GM13977 (cell line): ENCODE data around the gene OLA1.

Experiments used
- DNase-seq: peaks from one replicate; pipeline ENCODE4 v3.0.0; 2012; ENCODE audit warnings: low spot score
- in situ Hi-C: fragments of 300-500 bp; cut with MboI; formaldehyde crosslinking; loops from one replicate; pipeline ENCODE4 v1.12.0; 2022; ENCODE audit warnings: low sequenced_read_pairs, low pct_unique_long_range_greater_than_20kb, mixed read lengths, inconsistent platforms; ENCODE audit not compliant: unreplicated experiment
- TF ChIP-seq, protein P1 (sequence below): IDR thresholded peaks from 2 replicates; pipeline ENCODE4 v1.5.1; 2012; ENCODE audit warnings: mild to moderate bottlenecking, control low read depth; ENCODE audit not compliant: insufficient read depth; ENCODE audit errors: extremely low read depth, missing control alignments

OLA1 gene

DNA sequence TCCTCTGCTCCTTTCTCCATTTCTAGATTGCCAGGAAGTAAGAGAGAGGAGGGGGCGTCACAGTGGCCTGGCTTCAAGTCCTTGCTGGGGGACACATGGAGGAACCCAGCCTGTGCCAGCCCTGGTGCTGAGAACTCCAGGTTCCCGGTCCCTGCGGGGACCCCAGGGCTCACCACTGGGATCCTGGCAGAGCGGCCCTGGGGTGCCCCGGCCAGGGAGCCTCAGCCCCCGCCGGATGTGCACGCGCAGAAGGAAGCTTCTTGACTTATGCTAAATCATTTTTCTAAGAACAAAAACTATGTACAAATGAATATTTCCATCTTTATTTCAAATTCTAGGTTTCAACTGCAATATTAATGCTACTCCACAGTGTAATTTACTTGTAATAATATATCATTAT lies 200.6 kb downstream of the OLA1 start:
- DNase-seq, result no peak
- in situ Hi-C loops, result no loop called here
- TF ChIP-seq, protein P1, sequence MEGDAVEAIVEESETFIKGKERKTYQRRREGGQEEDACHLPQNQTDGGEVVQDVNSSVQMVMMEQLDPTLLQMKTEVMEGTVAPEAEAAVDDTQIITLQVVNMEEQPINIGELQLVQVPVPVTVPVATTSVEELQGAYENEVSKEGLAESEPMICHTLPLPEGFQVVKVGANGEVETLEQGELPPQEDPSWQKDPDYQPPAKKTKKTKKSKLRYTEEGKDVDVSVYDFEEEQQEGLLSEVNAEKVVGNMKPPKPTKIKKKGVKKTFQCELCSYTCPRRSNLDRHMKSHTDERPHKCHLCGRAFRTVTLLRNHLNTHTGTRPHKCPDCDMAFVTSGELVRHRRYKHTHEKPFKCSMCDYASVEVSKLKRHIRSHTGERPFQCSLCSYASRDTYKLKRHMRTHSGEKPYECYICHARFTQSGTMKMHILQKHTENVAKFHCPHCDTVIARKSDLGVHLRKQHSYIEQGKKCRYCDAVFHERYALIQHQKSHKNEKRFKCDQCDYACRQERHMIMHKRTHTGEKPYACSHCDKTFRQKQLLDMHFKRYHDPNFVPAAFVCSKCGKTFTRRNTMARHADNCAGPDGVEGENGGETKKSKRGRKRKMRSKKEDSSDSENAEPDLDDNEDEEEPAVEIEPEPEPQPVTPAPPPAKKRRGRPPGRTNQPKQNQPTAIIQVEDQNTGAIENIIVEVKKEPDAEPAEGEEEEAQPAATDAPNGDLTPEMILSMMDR, result no peak

DNA sequence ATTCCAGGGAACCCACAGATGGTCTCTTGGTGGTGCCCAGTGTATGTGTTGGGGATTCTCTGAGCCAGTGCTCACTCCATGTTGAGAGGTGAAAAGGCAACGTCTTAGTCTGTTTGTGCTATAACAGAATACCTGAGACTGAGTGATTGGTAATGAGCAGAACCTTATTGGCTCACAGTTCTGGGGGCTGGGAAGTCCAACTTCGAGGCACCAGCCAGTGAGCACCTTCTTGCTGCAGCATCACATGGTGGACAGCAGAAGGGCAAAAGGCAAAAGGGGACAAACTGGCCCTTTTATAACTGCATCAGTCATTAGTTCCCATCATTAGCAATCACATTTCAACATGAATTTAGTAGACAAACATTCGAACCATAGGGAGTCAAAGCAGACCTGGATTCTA lies 202.2 kb downstream of the OLA1 start:
- in situ Hi-C loops, result no loop called here
- TF ChIP-seq, protein P1, result no peak
- DNase-seq, result no peak

DNA sequence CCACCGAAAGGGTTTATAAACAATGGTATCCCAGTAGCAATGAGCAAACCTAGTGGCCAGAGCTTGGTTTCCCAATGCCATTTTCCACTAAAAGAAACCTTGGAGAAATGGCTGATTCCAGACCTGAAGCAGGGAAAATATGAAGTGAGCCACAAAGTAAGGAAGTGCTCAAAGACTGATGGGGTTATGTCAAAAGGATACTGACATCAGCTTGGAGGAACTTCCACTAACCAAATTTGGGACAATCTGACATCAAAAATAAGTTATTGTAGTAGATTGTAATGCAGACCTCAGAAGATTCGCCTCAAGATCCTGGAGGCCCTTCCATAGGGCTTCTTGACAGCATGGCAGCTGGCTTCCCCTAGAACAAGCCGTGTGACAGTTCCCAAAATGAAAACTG lies 203.8 kb downstream of the OLA1 start:
- no peak for DNase-seq
- TF ChIP-seq, protein P1, result no peak
- in situ Hi-C loops, result no loop called here

DNA sequence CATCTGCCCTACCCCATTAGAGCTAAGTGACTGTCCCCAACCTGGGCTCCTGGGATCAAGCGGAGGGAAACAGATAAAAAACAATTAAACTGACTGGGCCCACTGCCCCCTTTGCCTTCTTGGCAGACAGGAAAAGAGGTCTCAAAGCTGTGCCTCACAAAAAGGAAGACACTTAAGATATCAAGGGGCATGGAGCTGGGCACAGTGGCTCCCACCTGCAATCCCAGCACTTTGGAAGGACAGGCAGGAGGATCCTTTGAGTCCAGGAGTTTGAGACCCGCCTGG lies 208.0 kb downstream of the OLA1 start:
- DNase-seq, result no peak
- in situ Hi-C loops, result no loop called here
- TF ChIP-seq, protein P1, result no peak

DNA sequence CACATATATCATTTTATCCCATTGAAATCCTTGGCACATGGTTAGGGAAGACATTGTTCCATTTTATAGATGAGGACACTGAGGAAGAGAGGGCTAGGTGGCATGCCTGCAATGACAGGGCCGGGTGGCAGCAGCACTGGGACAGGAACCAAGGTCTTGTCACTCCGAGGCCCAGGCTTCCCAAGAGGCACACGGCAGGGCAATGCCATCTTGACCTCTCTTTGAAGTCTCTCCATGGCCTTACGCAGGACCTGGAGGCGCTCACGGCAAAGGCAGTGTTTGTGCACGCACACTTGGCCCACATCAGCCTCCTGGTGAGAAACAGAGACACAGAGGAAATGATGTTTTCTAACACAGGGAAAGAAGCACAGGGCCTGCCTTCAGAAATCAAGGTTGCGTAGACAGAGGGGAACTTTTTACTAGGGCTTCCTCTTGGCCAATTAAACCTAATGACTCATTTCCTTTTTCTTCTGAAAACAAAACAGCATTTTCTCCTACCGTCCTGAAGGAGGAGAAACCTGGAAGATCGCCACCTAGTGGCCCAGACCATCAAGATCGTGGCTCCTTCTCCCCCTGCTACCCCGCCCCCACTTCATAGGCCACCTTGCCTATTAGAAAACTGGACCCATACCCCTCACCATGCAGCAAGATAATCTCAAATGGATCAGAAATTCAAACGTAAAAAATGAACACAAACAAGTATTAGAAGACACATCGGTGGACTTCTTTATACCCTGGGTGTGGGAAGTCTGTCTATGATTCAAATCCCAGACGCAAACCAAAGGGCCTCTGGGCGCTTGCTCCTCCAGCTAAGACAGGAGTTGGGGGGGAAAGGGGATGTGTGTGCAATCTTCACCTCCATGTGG lies 208.5 kb downstream of the OLA1 start:
- TF ChIP-seq, protein P1, result peak; percentile 84
- DNase-seq, result peak; percentile 78
- in situ Hi-C loops, result no loop called here

DNA sequence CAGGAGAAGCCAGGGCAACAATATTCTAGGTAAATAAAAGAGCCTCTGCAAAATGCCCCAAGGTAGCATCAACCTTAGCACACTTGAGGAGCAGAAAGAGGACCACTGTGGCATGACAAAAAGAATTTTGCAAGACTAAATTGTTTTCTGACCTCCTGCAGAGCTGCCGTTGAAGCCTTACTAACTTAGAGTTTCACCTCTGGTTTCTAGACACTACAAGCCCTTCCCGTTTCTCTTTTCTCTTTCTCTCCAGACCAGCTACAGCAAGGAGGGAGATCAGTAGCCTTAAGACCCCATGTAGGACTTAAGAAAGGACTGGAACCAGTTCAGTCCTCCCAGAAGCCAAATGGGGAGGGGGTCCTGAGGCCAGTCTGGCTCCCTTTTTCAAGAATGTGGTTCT lies 209.9 kb downstream of the OLA1 start:
- in situ Hi-C loops, result no loop called here
- DNase-seq, result no peak
- TF ChIP-seq, protein P1, result no peak

DNA sequence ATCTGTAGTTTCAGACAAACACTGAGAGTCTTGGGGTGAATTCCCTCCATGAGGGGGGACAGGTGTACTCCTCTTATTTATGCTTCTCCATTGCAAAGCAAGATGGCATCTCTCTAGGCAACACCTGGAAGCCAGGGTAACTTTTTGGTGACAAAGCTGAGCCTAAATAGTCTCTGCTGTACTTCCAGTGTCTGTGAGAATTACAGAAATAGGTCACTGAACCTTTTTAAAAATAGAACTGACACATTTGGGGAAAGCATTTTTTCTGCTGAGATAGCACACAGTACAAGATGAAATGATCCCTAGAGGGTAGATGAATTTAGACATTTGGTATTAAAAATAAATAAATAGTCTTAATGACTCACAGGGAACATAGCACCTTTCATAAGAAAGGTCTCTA lies 211.5 kb downstream of the OLA1 start:
- DNase-seq, result no peak
- in situ Hi-C loops, result no loop called here
- TF ChIP-seq, protein P1, result no peak
